HG03103 (cell line): ENCODE data around the gene BARHL1.

ENCODE experiments used
- ATAC-seq: cut with Tn5 transposase; IDR thresholded peaks from one replicate; pipeline ENCODE4 v1.9.1; 2021; ENCODE audit warnings: low read depth; ENCODE audit not compliant: unreplicated experiment

BARHL1 gene

GRCh38 chr9:132585954-132586829, 3.8 kb downstream of the BARHL1 start:
- ATAC-seq: no peak

- no peak for ATAC-seq
These were observed 4.6 kb downstream of the BARHL1 start for GRCh38 chr9:132586830-132587591.

- no peak for ATAC-seq
These were observed 5.2 kb downstream of the BARHL1 start for GRCh38 chr9:132587592-132587955.

- ATAC-seq: no peak
These were observed 5.7 kb downstream of the BARHL1 start for GRCh38 chr9:132588098-132588497.

GRCh38 chr9:132588501-132589147, 6.2 kb downstream of the BARHL1 start:
- ATAC-seq: no peak

- ATAC-seq: no peak
These were observed 7.0 kb downstream of the BARHL1 start for GRCh38 chr9:132589148-132590036.

- no peak for ATAC-seq
These were observed 7.6 kb downstream of the BARHL1 start for GRCh38 chr9:132590037-132590317.

- ATAC-seq: no peak
These were observed 8.1 kb downstream of the BARHL1 start for GRCh38 chr9:132590318-132591182.

- no peak for ATAC-seq
These were observed 8.8 kb downstream of the BARHL1 start for GRCh38 chr9:132591244-132591643.

GRCh38 chr9:132591751-132592314, 9.4 kb downstream of the BARHL1 start:
- no peak for ATAC-seq

GRCh38 chr9:132592451-132592850, 10.0 kb downstream of the BARHL1 start:
- ATAC-seq: no peak

GRCh38 chr9:132594412-132594811, 12.0 kb downstream of the BARHL1 start:
- no peak for ATAC-seq

- no peak for ATAC-seq
These were observed 12.9 kb downstream of the BARHL1 start for GRCh38 chr9:132595319-132595718.

- ATAC-seq: no peak
These were observed 13.8 kb downstream of the BARHL1 start for GRCh38 chr9:132596200-132596599.

- ATAC-seq: no peak
These were observed 14.8 kb downstream of the BARHL1 start for GRCh38 chr9:132597073-132597775.

- ATAC-seq: no peak
These were observed 18.0 kb downstream of the BARHL1 start for GRCh38 chr9:132600326-132600984.

- no peak for ATAC-seq
These were observed 19.8 kb downstream of the BARHL1 start for GRCh38 chr9:132602207-132602606.

- ATAC-seq: no peak
These were observed 23.0 kb downstream of the BARHL1 start for GRCh38 chr9:132605387-132605786.
